Measurements from ENCODE around the gene NPTX2. TPM values are rescaled to one million over a fixed set of nuclear protein-coding genes. Genes with fewer than 3 reads are reported as not detected.

Gene NPTX2
- total and polyA plus RNA-seq, 10 donors: 2.2 to 64.6 (median 13.6) TPM

DNA sequence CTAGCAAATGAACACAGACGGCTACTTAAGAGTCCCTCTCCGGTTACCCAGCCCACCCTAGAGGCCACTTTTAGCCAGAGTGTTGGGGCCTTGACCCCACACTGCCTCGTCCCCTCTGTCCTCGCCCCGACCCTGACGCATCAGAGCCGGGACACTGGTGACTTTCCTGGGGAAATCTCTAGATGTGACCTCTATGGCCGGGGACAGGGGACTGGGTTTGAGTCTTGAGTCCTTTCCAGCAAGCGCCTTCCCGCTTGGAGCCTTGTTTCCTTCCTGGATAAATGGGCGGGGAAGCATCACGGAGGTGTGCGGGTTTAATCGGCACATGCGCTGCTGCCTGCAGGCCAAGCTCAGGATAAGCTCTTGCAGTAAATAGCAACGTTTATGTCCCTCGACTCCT, 40.7 kb downstream of the NPTX2 start:
- TF ChIP-seq POLR2A (IDR thresholded peaks at IDR 0.05): no peak
- peak in 1 of 3 donors; percentile 42 for TF ChIP-seq POLR2AphosphoS5 (IDR thresholded peaks at IDR 0.05)
- 71 to 81% (median 74%) methylated on average over 17 of the region's 17 CpGs for WGBS, 5 donors
- Histone ChIP-seq H3K4me1 (no peaks in the 10 kb centered on the region), H3K27me3 (replicated peaks in 1 of 7) (no peaks in the 10 kb centered on the region), H3K4me3 (no peak overlapping the region), H3K9me3 (peaks cover 0 to 38% (median 26%) of the 10 kb centered on the region in 8 donors), H3K27ac (no peak overlapping the region), H3K36me3 (no peaks in the 10 kb centered on the region)
- peak; percentile 72 for DNase-seq
- intact Hi-C loops (cut with DNase I; ENCODE audit: low total_unique reads): no loop called here

DNA sequence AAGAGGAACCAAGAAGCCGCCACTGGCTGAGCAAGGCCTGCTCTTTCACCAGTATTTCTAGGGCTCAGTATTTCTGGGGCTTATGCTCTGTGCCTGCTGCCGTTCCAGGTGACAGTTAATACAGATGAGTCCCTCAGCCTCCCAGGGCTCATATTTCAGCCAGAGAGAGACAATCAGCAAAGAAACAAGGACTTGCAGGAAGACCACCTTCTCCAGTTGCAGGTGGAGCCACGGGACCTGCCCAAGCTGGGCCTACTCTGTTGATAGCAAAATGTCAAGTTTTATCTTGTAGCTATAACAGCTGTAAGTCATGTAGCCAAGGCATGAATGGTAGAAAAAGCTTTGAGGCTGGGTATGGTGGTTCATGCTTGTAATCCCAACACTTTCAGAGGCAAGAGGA, 42.7 kb downstream of the NPTX2 start:
- no peak overlapping the region for H3K4me3 ChIP-seq
- intact Hi-C loops (cut with DNase I; ENCODE audit: low total_unique reads): no loop called here
- no peak overlapping the region for H3K27ac ChIP-seq
- H3K9me3 ChIP-seq: peaks cover 0 to 49% (median 27%) of the 10 kb centered on the region in 8 donors
- WGBS, 5 donors: 57 to 86% (median 74%) methylated on average over 3 of the region's 3 CpGs
- peak; percentile 62 for DNase-seq
- H3K4me1 ChIP-seq: no peaks in the 10 kb centered on the region
- TF ChIP-seq POLR2AphosphoS5 (IDR thresholded peaks at IDR 0.05) (no peak), POLR2A (IDR thresholded peaks at IDR 0.05) (no peak)
- TF ChIP-seq, protein P1, sequence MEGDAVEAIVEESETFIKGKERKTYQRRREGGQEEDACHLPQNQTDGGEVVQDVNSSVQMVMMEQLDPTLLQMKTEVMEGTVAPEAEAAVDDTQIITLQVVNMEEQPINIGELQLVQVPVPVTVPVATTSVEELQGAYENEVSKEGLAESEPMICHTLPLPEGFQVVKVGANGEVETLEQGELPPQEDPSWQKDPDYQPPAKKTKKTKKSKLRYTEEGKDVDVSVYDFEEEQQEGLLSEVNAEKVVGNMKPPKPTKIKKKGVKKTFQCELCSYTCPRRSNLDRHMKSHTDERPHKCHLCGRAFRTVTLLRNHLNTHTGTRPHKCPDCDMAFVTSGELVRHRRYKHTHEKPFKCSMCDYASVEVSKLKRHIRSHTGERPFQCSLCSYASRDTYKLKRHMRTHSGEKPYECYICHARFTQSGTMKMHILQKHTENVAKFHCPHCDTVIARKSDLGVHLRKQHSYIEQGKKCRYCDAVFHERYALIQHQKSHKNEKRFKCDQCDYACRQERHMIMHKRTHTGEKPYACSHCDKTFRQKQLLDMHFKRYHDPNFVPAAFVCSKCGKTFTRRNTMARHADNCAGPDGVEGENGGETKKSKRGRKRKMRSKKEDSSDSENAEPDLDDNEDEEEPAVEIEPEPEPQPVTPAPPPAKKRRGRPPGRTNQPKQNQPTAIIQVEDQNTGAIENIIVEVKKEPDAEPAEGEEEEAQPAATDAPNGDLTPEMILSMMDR (IDR thresholded peaks at IDR 0.05 in 8 of 11, conservative IDR thresholded peaks at IDR 0.05 in 3 of 11): no peak
- H3K27me3 ChIP-seq (replicated peaks in 1 of 7): no peaks in the 10 kb centered on the region
- no peaks in the 10 kb centered on the region for H3K36me3 ChIP-seq

DNA sequence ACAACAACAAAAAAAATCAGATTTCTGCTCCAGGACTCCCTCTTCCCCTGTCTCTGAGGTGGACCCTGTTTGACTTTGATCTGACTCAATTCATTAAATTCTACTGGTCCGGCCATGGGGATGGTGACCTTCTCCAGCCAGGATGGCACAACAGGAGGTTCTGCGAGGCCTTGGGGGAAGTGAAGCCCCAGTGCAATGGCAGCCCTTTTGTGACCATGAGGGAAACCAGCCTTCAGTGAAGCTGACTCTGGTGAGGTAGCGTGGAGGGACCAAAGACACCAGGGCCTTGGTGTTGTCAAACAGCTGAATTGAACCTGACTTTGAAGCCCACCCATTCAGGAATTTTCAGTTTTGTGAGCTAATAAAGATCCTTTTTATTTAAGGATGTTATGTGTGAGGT, 44.5 kb downstream of the NPTX2 start:
- Histone ChIP-seq H3K36me3 (no peaks in the 10 kb centered on the region), H3K4me1 (no peaks in the 10 kb centered on the region), H3K27ac (no peak overlapping the region), H3K27me3 (replicated peaks in 1 of 7) (no peaks in the 10 kb centered on the region), H3K9me3 (peaks cover 0 to 31% (median 10%) of the 10 kb centered on the region in 8 donors), H3K4me3 (no peak overlapping the region)
- intact Hi-C loops (cut with DNase I; ENCODE audit: low total_unique reads): no loop called here
- 59 to 92% (median 81%) methylated on average over 3 of the region's 3 CpGs for WGBS, 5 donors
- TF ChIP-seq POLR2AphosphoS5 (IDR thresholded peaks at IDR 0.05): no peak
- no peak for TF ChIP-seq POLR2A (IDR thresholded peaks at IDR 0.05)
- TF ChIP-seq, protein P1 (IDR thresholded peaks at IDR 0.05 in 8 of 11, conservative IDR thresholded peaks at IDR 0.05 in 3 of 11): no peak
- peak; percentile 23 for DNase-seq

DNA sequence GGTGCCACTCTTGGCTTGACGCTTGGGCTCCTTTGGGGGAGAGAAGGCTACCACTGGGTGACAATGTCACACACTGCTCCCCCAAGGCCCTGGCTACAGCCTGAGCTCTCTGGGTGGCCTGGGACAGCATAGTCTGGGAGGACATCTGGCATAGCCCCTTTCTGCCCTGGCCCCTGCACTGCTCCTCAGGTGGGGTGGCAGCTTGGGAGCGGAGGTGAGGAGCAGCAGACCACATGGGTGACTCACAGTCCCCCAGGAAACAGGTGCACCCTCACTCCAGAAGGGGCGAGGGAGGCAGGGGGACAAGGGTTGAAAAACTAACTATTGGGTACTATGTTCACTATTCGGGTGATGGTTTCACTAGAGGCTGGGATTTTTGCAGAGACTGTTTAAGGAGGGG, 45.2 kb downstream of the NPTX2 start:
- Histone ChIP-seq H3K27ac (no peak overlapping the region), H3K36me3 (no peaks in the 10 kb centered on the region), H3K4me1 (no peaks in the 10 kb centered on the region), H3K4me3 (no peak overlapping the region), H3K27me3 (replicated peaks in 1 of 7) (peaks cover 0 to 1% (median 0%) of the 10 kb centered on the region in 7 donors), H3K9me3 (peaks cover 0 to 31% (median 9%) of the 10 kb centered on the region in 8 donors)
- 71 to 85% (median 80%) methylated on average over 4 of the region's 4 CpGs for WGBS, 5 donors
- intact Hi-C loops (cut with DNase I; ENCODE audit: low total_unique reads): no loop called here
- TF ChIP-seq POLR2AphosphoS5 (IDR thresholded peaks at IDR 0.05) (no peak), POLR2A (IDR thresholded peaks at IDR 0.05) (no peak)
- TF ChIP-seq, protein P1 (IDR thresholded peaks at IDR 0.05 in 8 of 11, conservative IDR thresholded peaks at IDR 0.05 in 3 of 11): no peak
- peak; percentile 46 for DNase-seq

DNA sequence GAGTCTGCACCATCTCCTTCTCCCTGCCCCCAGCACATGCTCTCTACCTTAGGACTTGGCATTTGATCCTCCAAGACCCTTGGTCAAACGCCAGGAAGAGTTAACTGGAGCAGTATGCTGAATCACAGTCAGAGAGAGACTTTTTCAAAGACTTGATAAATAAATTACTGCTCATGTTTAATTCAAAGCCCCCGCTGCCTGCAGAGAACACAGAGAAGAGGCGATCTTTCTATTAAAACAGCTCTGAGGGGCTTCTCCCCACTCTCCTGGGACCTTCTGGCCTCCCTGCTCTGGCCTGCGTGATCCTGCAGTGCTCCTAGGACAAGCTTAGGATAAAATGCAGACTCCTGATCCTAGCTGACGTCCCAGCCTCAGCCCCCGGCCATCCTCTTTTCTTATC, 47.8 kb downstream of the NPTX2 start:
- 81 to 89% (median 85%) methylated on average over 6 of the region's 6 CpGs for WGBS, 5 donors
- DNase-seq: peak; percentile 46
- H3K4me1 ChIP-seq: no peaks in the 10 kb centered on the region
- H3K27ac ChIP-seq: no peak overlapping the region
- TF ChIP-seq POLR2AphosphoS5 (IDR thresholded peaks at IDR 0.05) (no peak), POLR2A (IDR thresholded peaks at IDR 0.05) (no peak)
- TF ChIP-seq, protein P1 (IDR thresholded peaks at IDR 0.05 in 8 of 11, conservative IDR thresholded peaks at IDR 0.05 in 3 of 11): no peak
- intact Hi-C loops (cut with DNase I; ENCODE audit: low total_unique reads): no loop called here
- peaks cover 0 to 25% (median 9%) of the 10 kb centered on the region in 8 donors for H3K9me3 ChIP-seq
- H3K36me3 ChIP-seq: no peaks in the 10 kb centered on the region
- no peak overlapping the region for H3K4me3 ChIP-seq
- peaks cover 0 to 10% (median 0%) of the 10 kb centered on the region in 7 donors for H3K27me3 ChIP-seq (replicated peaks in 1 of 7)
